Pancreas (tissue), 10 donors: Measurements from ENCODE around the gene RUNX3. TPM values are rescaled to one million over a fixed set of nuclear protein-coding genes. Genes with fewer than 3 reads are reported as not detected.
A peak's percentile ranks its signal among the peaks of the same experiment; 100 is the strongest.

Experiments
- ATAC-seq, 4 donors: fragments of 200-7000 bp; cut with Tn5 transposase; one replicate each; pipeline versions ENCODE4 v1.8.0 to v1.9.1; 2020; ENCODE audit warnings: mild to moderate bottlenecking in 4 of 4, moderate library complexity in 4 of 4
- DNase-seq, 6 donors: peaks; one replicate each; pipeline ENCODE4 v3.0.0-alpha.2; 2020
- FAIRE-seq: peaks from 2 replicates; lab custom pipeline; 2012; peaks lifted over from hg19 to GRCh38; lab: Jason Lieb, UNC
- H3K27ac ChIP-seq, 4 donors: fragments of 200-600 bp; sonication (generic); 1 replicate in 3 of 4; 2 replicates in 1 of 4; pipeline versions ENCODE4 v1.5.0 to v1.8.0; 2020
- H3K27me3 ChIP-seq, 4 donors: fragments of 200-600 bp; one replicate each; pipeline ENCODE4 v1.8.0; 2021
- H3K36me3 ChIP-seq, 3 donors: fragments of 200-600 bp; sonication (generic) in 1 of 3; one replicate each; pipeline versions ENCODE4 v1.5.0 to v1.8.0; 2020 to 2021
- H3K4me1 ChIP-seq, 3 donors: fragments of 200-600 bp; one replicate each; pipeline ENCODE4 v1.8.0; 2021
- H3K4me3 ChIP-seq, 4 donors: fragments of 200-600 bp; sonication (generic) in 2 of 4; one replicate each; pipeline versions ENCODE4 v1.5.0 to v1.8.0; 2020 to 2021
- H3K9me3 ChIP-seq, 4 donors: fragments of 200-600 bp; one replicate each; pipeline ENCODE4 v1.8.0; 2021
- WGBS, 2 donors: extraction: QIAGEN DNeasy Blood & Tissue Kit; methylation state at CpG; one replicate each; pipeline ENCODE4 v1.1.7; 2013; 5-methylcytosine and 5-hydroxymethylcytosine counted together
- intact Hi-C, 3 donors: fragments of 100-400 bp; cut with DNase I; formaldehyde crosslinking; loops; one replicate each; pipeline versions ENCODE4 v1.11.1 to v1.14.2; 2022
- polyA plus RNA-seq, 2 donors: library from polyadenylated mRNA; stranded (reverse); fragments of 200-250 nt; gene quantifications; one replicate each; pipeline ENCODE4 v1.2.3, GENCODE V29; 2013
- total RNA-seq, 6 donors: library from RNA; stranded (reverse); fragmentation: NEBNext Ultra II Directional in 4 of 6; extraction: Animal tissue kit (Norgen Biotek cat#: 25700) in 4 of 6; gene quantifications; one replicate each; pipeline versions ENCODE4 v1.2.1 to v1.2.4, GENCODE V29; 2021 to 2023
- TF ChIP-seq, protein P1 (sequence below), 4 donors: fragments of 200-600 bp; sonication (generic) in 3 of 4; IDR thresholded peaks; one replicate each; pipeline versions ENCODE4 v1.5.0 to v1.8.0; 2021; ENCODE audit warnings: antibody characterized with exemption in 4 of 4
- donor health status: healthy with polysubstance abuse.
- donor health status: DM: no; HTN: no; CAD: no; lungs with moderate emphysema.
- donor health status: DM: no; HTN: no; CAD: no.
- donor health status: control.
- donor health status: control.
- donor health status: Bipolar disorder and iron deficiency.
- donor health status: DM: yes; HTN: yes; CAD: no.
- donor health status: DM: no; HTN: no; CAD: no.
- donor health status: DM: no; HTN: no; CAD: no.
- donor health status: DM: yes; HTN: yes; CAD: no.

The RUNX3 gene
- total and polyA plus RNA-seq, 8 donors, result 0.30 to 3.7 (median 0.77) TPM

- TF ChIP-seq, protein P1, sequence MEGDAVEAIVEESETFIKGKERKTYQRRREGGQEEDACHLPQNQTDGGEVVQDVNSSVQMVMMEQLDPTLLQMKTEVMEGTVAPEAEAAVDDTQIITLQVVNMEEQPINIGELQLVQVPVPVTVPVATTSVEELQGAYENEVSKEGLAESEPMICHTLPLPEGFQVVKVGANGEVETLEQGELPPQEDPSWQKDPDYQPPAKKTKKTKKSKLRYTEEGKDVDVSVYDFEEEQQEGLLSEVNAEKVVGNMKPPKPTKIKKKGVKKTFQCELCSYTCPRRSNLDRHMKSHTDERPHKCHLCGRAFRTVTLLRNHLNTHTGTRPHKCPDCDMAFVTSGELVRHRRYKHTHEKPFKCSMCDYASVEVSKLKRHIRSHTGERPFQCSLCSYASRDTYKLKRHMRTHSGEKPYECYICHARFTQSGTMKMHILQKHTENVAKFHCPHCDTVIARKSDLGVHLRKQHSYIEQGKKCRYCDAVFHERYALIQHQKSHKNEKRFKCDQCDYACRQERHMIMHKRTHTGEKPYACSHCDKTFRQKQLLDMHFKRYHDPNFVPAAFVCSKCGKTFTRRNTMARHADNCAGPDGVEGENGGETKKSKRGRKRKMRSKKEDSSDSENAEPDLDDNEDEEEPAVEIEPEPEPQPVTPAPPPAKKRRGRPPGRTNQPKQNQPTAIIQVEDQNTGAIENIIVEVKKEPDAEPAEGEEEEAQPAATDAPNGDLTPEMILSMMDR (IDR thresholded peaks at IDR 0.05), result no peak
- FAIRE-seq (no peak), ATAC-seq (no peak), DNase-seq (no peak)
- 68% methylated on average over 8 of the region's 8 CpGs for WGBS, 2 donors
- no peaks in the 10 kb centered on the region for H3K9me3 ChIP-seq
- H3K4me3 ChIP-seq, result no peak overlapping the region
- H3K36me3 ChIP-seq, result no peaks in the 10 kb centered on the region
- H3K4me1 ChIP-seq, result no peaks in the 10 kb centered on the region
- peaks cover 0 to 16% (median 0%) of the 10 kb centered on the region in 4 donors for H3K27me3 ChIP-seq
- intact Hi-C loops, result no loop called here
- H3K27ac ChIP-seq, result no peak overlapping the region
Observed at GRCh38 chr1:24920533-24920925, 9.5 kb downstream of the RUNX3 start.

DNA sequence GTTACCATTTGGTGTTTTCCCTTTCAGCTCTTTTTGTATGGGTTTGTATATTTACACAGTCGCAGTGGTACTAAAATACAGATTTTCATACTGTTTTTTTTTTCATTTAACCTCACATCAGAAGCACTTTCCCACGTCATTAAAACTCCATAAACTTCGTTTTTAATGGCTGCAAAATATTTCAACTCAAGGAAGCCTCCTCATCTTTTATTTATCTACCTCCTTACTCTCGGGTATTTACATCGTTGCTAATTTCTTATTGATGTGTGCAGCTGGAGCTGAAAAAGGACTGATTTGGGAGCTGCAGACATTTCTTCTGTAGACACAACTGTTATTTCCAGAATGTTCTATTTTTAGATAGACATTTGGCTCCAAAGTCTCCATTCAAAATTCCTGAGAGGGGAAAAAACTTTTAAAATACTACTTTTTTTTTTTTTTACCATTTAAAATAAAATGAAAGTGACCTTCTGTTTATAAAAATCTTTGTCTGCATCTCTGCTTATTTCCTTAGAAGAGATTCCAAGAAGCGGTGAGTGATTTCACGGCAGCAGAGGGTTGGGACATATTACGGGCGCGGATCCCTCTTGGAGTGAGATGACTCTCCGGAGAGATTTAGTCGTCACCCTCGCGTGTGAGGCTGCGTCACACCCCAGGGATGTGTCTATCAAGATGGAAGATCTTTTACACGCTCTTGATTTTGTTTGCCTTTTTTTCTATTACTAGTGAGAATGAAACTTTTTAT, 10.1 kb downstream of the RUNX3 start:
- H3K27me3 ChIP-seq, result peaks cover 0 to 14% (median 0%) of the 10 kb centered on the region in 4 donors
- intact Hi-C loops, result no loop called here
- TF ChIP-seq, protein P1 (IDR thresholded peaks at IDR 0.05), result no peak
- FAIRE-seq (no peak), DNase-seq (no peak), ATAC-seq (no peak)
- H3K27ac ChIP-seq, result no peak overlapping the region
- WGBS, 2 donors, result 56 to 58% methylated on average over 16 of the region's 16 CpGs
- H3K4me1 ChIP-seq, result no peaks in the 10 kb centered on the region
- H3K36me3 ChIP-seq, result no peaks in the 10 kb centered on the region
- H3K9me3 ChIP-seq, result no peaks in the 10 kb centered on the region
- H3K4me3 ChIP-seq, result no peak overlapping the region

DNA sequence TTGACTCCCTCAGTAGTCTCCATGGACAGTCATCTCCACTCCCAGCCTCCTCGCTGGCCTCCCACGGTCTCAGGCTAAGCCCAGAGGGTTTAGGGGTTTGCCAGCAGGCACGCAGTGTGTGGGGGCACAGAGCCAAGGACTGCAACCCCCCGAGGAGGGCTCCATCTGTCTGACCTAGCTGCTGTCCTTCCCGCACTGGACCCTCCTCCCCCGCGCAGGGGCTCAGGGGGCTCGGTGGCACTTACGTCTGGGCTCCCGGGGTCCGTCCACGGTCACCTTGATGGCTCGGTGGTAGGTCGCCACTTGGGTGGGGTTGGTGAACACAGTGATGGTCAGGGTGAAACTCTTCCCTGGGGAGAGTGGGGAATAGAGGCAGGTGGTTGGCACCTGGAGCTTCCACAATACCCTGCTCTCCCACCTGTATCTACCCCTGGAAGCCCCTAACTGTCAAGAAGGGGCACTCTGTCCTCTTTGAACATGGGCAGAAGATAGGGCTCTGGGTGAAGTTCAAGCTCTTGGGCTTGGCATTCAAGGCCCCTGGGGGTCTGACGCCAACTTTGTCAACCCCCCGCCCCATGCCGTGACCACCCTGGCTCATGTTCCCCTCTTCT, 11.0 kb downstream of the RUNX3 start:
- Histone ChIP-seq H3K9me3 (no peaks in the 10 kb centered on the region), H3K36me3 (no peaks in the 10 kb centered on the region), H3K4me3 (no peak overlapping the region), H3K27ac (no peak overlapping the region), H3K27me3 (peaks cover 0 to 5% (median 0%) of the 10 kb centered on the region in 4 donors), H3K4me1 (no peaks in the 10 kb centered on the region)
- no peak for ATAC-seq
- 77 to 80% methylated on average over 17 of the region's 17 CpGs for WGBS, 2 donors
- intact Hi-C loops, result no loop called here
- FAIRE-seq, result no peak
- TF ChIP-seq, protein P1 (IDR thresholded peaks at IDR 0.05), result no peak
- DNase-seq, result peak in 1 of 6 donors; percentile 53

DNA sequence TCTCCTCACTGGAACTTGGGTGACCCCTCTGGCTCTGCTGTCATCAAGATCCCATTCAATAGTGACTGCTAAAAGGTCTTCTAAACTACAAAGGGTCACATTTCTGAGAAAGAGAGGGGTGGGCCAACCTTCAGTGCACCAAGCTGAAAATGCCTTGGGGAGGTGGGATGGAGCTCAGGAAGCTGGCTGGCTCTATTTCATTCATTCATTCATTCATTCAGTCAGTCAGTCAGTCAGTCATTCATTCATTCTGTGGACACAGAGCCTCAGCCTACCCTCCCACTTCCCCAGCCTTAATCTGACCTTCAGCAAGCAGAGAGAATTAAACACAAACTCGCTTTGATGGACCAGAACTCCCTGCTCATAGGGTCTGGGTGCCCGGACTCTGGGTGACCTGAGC, 11.7 kb downstream of the RUNX3 start:
- intact Hi-C loops, result no loop called here
- Histone ChIP-seq H3K4me1 (no peaks in the 10 kb centered on the region), H3K27ac (no peak overlapping the region), H3K9me3 (no peaks in the 10 kb centered on the region), H3K4me3 (no peak overlapping the region), H3K27me3 (no peaks in the 10 kb centered on the region), H3K36me3 (no peaks in the 10 kb centered on the region)
- WGBS, 2 donors, result 73 to 89% methylated on average over 2 of the region's 2 CpGs
- no peak for FAIRE-seq
- no peak for DNase-seq
- TF ChIP-seq, protein P1 (IDR thresholded peaks at IDR 0.05), result no peak
- no peak for ATAC-seq
